ENCODE data around the gene RANBP3.
"Not testable (repeated sequence)": the region's sequence is repeated elsewhere in the genome, so short reads cannot be mapped to it uniquely, and the experiment has no call there.

Gene RANBP3

GRCh38 chr19:6006896-6007295 lies 29.0 kb upstream of the RANBP3 start:
- DNase-seq, result no peak

DNA sequence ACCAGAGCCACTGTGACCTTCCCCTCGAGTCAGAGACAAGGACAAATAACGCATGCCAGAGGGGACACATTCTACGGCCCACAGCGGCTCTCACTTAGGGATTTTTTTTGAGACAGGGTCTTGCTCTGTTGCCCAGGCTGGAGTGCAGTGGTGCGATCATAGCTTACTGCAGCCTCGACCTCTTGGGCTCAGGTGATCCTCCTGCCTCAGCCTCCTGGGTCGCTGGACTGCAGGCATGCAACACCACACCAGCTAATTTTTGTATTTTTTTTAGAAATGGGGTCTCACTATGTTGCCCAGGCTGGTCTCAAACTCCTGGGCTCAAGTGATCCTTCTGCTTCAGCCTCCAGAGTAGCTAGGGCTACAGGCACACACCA lies 28.1 kb upstream of the RANBP3 start:
- not testable (repeated sequence) for DNase-seq

- no peak for DNase-seq
Measured at GRCh38 chr19:6005321-6006069, 27.6 kb upstream of the RANBP3 start.

GRCh38 chr19:6003976-6004375 lies 26.0 kb upstream of the RANBP3 start:
- DNase-seq, result no peak

GRCh38 chr19:6002591-6002990 lies 24.7 kb upstream of the RANBP3 start:
- DNase-seq, result no peak

DNA sequence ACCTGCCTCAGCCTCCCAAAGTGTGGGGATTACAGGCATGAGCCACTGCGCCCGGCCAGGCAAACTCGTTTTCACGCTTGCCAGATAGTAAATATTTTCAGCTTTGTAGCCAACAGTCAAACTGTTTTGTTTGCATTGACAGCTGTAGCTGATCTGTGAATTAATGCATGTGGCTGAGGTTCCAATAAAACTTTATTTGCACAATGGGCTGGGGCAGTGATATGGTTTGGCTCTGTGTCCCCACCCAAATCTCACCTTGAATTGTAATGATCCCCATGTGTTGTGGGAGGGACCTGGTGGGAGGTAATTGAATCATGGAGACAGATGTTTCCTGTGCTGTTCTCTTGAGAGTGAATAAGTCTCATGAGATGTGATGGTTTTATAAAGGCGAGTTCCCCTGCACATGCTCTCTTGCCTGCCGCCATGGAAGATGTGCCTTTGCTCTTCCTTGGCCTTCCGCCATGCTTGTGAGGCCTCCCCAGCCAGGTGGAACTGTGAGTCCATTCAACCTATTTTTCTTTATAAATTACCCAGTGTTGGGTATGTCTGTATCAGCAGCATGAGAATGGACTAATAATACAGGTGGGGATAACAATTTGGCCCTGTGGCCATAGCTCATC lies 22.4 kb upstream of the RANBP3 start:
- DNase-seq, result no peak

- DNase-seq, result no peak
Measured at GRCh38 chr19:5999693-6000092, 21.8 kb upstream of the RANBP3 start.

GRCh38 chr19:5997371-5997770 lies 19.4 kb upstream of the RANBP3 start:
- DNase-seq, result no peak

- no peak for DNase-seq
Measured at GRCh38 chr19:5996623-5997320, 18.8 kb upstream of the RANBP3 start.

DNA sequence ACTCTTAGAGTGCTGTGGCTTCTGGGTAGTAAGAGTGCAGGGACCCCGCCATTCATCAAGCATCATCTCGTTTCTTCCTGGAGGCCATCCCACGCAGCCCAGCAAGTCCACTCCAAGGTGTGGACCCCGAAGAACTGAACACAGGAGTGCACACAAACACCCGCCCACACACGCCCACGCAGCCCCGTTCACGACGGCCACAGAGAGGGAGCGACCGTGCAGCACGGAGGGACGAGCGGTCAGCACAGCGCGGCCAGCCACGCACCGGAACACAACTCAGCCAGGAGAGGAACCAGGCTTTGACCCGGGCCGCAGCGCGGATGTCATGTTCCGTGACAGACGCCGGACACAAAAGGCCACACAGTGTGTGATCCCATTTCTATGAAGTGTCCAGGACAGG lies 18.2 kb upstream of the RANBP3 start:
- no peak for DNase-seq

- no peak for DNase-seq
Measured at GRCh38 chr19:5995606-5996005, 17.7 kb upstream of the RANBP3 start.

DNA sequence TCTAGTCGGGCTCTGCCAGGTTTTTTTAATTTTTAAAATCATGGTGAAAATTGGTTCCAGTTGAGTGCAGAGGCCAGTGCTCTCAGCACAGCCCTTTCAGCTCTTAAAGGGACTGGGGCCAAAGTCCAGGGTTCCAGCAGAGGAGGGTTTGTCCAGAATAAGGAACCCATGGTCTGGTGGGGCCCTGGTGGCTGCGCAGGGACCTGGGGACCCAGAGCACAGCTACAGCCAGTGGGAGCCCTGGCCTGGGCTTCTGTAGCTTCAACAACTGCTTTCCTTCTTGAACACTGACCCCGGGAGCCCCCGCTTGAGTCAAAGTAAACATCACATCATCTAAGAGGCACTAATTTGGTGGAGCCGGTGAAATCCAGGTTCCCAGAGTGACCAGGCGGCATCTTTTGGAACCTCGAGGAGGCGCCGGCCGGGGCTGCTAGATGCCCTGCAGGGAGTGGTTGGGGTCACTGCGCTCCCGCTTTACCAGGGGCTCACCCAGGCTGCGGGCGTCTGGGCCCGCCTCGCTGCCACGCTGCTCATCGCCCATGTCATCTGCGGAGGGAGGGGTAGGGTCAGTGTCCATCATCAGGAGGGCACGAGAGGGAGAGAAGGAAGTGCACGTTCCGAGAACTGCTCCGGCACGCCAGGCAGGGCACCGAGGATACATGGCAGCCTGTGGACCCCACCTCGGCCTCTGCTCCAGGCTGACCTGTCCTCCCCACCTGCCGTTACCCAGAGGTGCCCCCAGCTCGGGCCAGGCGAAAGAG lies 16.6 kb upstream of the RANBP3 start:
- no peak for DNase-seq

GRCh38 chr19:5993648-5994358 lies 15.9 kb upstream of the RANBP3 start:
- DNase-seq, result no peak

DNA sequence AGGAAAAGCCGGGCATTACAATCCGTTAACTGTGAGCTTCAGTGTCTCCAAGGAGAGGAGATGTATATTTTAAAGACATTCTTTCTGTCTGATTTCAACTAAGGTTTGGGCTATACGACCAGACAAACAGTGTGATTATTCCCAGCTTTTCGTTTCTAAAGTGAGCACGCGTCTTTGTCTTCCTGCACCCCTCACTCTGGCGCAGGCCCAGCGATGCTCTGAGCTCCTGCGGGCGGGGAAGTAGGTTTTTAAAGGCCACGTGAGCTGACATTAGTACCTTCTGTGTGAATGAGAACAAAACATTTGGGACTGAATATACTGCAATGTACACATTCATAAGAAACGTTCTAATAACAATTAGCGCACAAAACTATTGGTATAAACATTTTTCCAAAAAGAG lies 15.3 kb upstream of the RANBP3 start:
- DNase-seq, result no peak

DNA sequence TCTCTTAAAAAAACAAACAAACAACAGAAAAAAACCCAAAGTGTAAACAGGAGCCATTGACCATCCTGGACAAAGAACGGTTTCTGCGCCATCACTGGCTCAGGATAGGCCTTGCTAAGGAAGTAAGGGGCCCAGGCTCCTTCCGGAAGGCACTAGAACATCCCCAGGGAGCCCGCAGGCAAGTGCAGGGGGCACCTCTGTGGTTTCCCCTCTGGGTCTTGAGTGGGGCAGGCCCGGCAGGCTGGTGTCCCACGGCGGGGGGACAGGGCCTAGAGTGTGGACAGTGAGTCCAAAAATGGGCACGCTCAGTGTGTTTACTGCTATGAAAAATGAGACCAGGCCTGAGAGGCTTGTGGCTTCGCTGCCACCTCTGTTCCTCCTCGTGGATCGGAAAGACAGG lies 14.8 kb upstream of the RANBP3 start:
- DNase-seq, result no peak

- DNase-seq, result no peak
Measured at GRCh38 chr19:5991244-5991838, 13.4 kb upstream of the RANBP3 start.

DNA sequence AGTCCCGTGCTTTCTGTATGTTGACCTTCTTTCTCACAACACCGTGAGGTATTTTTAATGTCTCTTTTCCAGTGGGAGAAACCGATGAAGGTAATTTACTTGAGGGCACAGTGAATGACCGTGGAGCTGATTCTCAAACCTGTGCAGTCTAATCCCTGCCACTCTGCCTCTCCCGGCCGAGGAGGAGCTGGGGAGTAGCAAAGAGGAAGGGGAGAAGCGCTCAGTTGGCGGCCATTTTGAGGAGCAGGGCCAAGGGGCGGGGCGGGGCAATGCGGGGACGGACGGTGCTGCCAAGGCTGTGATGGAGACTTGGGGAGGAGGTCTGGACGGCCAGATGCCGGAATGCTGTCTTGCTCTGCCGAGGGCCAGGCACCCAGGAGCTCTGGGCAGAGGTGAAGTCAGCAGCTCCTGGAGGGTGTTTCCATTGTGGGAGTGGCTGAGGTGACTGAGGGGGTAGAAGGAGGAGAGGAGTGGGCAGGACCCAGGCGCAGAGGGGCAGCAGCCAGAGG lies 12.4 kb upstream of the RANBP3 start:
- no peak for DNase-seq

GRCh38 chr19:5989388-5990074 lies 11.6 kb upstream of the RANBP3 start:
- DNase-seq, result no peak

DNA sequence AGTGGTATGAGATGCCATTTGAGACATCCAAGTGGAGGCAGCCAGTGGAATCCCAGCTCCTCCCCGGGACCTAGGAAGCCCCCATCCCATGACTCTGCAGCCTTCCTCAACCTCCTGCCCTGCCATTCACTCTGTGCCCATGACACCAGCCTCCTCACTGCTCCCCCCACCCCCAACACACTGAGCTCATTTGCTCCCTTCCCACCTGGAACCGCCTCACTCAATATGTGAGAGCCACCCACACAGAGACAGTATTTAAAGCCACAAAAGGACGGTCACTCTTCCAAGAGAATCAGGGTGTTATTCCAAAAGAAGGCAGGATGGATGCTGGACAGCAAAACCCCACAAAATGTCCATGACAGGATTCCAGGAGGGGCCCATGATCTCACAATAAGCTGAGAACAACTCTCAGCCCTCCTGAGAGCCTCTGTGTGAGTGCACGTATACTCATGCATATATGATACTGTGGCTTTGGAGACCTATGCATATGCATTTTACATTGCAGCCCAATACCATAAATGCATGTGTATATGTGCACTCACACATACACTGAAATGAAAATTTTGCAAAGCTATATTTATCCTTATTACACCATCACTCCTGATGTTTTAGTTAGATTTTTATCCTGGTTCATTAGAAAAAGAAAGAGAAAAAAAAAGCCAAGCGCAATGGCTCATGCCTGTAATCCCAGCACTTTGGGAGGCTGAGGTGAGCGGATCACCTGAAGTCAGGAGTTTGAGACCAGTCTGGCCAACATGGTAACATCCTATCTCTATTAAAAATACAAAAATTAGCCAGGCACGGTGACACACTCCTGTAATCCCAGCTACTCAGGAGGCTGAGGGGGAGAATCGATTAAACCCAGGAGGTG lies 10.8 kb upstream of the RANBP3 start:
- DNase-seq, result no peak

- DNase-seq, result peak; percentile 69
Measured at GRCh38 chr19:5987077-5987818, 9.3 kb upstream of the RANBP3 start.

Measured in CD4-positive, alpha-beta T cell treated with Interleukin-15 for 1 hour (primary cell).